ENCODE results near the gene SLC44A1.
A peak's percentile ranks its signal among the peaks of the same experiment; 100 is the strongest.
"Not testable (repeated sequence)": the region's sequence is repeated elsewhere in the genome, so short reads cannot be mapped to it uniquely, and the experiment has no call there.

The SLC44A1 gene

DNA sequence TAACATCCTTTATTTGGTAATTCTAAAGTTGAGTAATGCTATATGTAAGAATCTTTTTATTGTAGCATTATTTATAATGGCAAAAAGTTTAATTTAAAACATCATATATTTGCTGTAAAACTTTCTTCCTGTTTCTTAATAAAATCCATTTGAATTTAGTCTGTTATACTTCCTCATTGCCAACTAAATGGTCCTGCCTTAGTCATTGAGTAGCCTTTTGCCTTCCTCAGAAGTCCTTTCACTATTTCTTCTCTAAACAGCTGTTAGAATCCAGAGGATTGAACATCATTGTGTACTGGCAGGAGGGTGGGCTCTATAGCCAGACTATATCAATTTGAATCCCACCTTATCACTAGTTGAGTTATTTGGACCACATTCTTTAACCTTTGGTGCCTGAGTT is 11.0 kb downstream of the SLC44A1 start:
- H2BK120ac ChIP-seq (ENCODE audit: low read depth, low read length), result no peak overlapping the region
- DNase-seq, result no peak
- no peak overlapping the region for H4K91ac ChIP-seq (ENCODE audit: low read length)
- no peak overlapping the region for H3K4me3 ChIP-seq (ENCODE audit: insufficient read depth in 1 of 2, low read depth in 1 of 2, low read length in 2 of 2)
- H3K79me1 ChIP-seq (replicated peaks; ENCODE audit: low read length, poor library complexity, severe bottlenecking), result peaks cover 32% of the 10 kb centered on the region
- no peak overlapping the region for H3K27ac ChIP-seq (ENCODE audit: low read length, poor library complexity, severe bottlenecking)
- no peaks in the 10 kb centered on the region for H3K27me3 ChIP-seq (ENCODE audit: control insufficient read depth in 1 of 2, insufficient read depth in 1 of 2, low read length in 2 of 2)
- H3K4me2 ChIP-seq (ENCODE audit: low read length, poor library complexity, severe bottlenecking), result no peak overlapping the region
- H2BK12ac ChIP-seq (ENCODE audit: low read length in 2 of 2), result no peak overlapping the region
- no peak overlapping the region for H3K23ac ChIP-seq (ENCODE audit: low read length in 2 of 2)
- H3K4me1 ChIP-seq (ENCODE audit: control insufficient read depth, insufficient read depth, low read depth, low read length), result no peaks in the 10 kb centered on the region
- no peak overlapping the region for H3K9ac ChIP-seq (ENCODE audit: low read length)
- no peak overlapping the region for H2BK15ac ChIP-seq (ENCODE audit: low read depth, poor library complexity, severe bottlenecking)
- no peak overlapping the region for H3K18ac ChIP-seq (ENCODE audit: low read depth in 1 of 2, low read length in 2 of 2)
- H2AFZ ChIP-seq (ENCODE audit: low read depth, low read length), result no peak overlapping the region
- H2BK5ac ChIP-seq (ENCODE audit: low read depth, low read length, poor library complexity, severe bottlenecking), result no peak overlapping the region
- H3K14ac ChIP-seq (ENCODE audit: low read length in 2 of 2), result no peak overlapping the region
- no peak overlapping the region for H3K4ac ChIP-seq (ENCODE audit: low read depth in 1 of 2, low read length in 2 of 2)
- H2AK5ac ChIP-seq (ENCODE audit: low read length, severe bottlenecking), result no peak overlapping the region
- H4K8ac ChIP-seq (ENCODE audit: low read length), result no peak overlapping the region
- H3K36me3 ChIP-seq (ENCODE audit: control insufficient read depth in 1 of 2, insufficient read depth in 2 of 2, low read depth in 1 of 2, low read length in 2 of 2), result no peaks in the 10 kb centered on the region
- H3K9me3 ChIP-seq (ENCODE audit: control insufficient read depth, low read length), result no peaks in the 10 kb centered on the region

DNA sequence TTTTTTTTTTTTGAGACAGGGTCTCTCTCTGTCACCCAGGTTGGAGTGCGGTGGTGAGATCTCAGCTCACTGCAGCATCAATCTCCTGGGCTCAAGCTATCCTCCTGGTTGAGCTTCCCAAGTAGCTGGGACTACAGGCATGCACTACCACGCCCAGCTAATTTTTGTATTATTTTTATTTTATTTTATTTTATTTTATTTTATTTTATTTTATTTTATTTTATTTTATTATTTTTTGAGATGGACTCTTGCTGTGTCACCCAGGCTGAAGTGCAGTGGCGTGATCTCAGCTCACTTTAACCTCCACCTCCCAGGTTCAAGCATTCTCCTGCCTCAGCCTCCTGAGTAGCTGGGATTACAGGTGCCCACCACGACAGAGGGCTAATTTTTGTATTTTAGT is 12.1 kb downstream of the SLC44A1 start:
- H2BK15ac ChIP-seq (ENCODE audit: low read depth, poor library complexity, severe bottlenecking); H4K8ac ChIP-seq (ENCODE audit: low read length); H2BK12ac ChIP-seq (ENCODE audit: low read length in 2 of 2): not testable (repeated sequence)

DNA sequence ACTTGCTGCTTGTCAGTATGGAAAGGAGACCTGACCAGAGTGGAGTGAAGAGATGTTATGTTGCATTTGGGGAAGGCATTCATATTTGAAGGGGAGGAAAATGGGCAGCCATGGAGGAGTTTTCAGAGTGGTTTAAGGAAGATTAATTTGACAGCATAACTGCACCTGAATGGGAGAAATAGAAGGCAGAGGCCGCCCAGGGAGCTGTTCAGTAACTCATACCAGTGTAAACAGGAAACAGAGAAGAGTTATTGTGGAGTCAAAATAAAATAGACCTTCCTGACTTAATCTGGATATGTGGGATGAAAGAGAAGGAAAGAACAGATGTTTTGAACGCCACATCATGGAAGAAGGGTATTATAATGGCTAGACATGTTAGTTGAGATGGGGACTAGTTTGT is 13.4 kb downstream of the SLC44A1 start:
- no peak overlapping the region for H2AFZ ChIP-seq (ENCODE audit: low read depth, low read length)
- H4K91ac ChIP-seq (ENCODE audit: low read length), result no peak overlapping the region
- no peak overlapping the region for H2AK5ac ChIP-seq (ENCODE audit: low read length, severe bottlenecking)
- DNase-seq, result peak; percentile 24
- H2BK12ac ChIP-seq (ENCODE audit: low read length in 2 of 2), result peak overlapping the region in 1 of 2 experiments; percentile 42
- no peak overlapping the region for H3K23ac ChIP-seq (ENCODE audit: low read length in 2 of 2)
- H3K4me3 ChIP-seq (ENCODE audit: insufficient read depth in 1 of 2, low read depth in 1 of 2, low read length in 2 of 2), result no peak overlapping the region
- no peak overlapping the region for H2BK15ac ChIP-seq (ENCODE audit: low read depth, poor library complexity, severe bottlenecking)
- H3K18ac ChIP-seq (ENCODE audit: low read depth in 1 of 2, low read length in 2 of 2), result no peak overlapping the region
- no peaks in the 10 kb centered on the region for H3K36me3 ChIP-seq (ENCODE audit: control insufficient read depth in 1 of 2, insufficient read depth in 2 of 2, low read depth in 1 of 2, low read length in 2 of 2)
- no peaks in the 10 kb centered on the region for H3K9me3 ChIP-seq (ENCODE audit: control insufficient read depth, low read length)
- H3K4me1 ChIP-seq (ENCODE audit: control insufficient read depth, insufficient read depth, low read depth, low read length), result no peaks in the 10 kb centered on the region
- H3K27ac ChIP-seq (ENCODE audit: low read length, poor library complexity, severe bottlenecking), result no peak overlapping the region
- no peak overlapping the region for H3K9ac ChIP-seq (ENCODE audit: low read length)
- no peak overlapping the region for H2BK120ac ChIP-seq (ENCODE audit: low read depth, low read length)
- no peak overlapping the region for H2BK5ac ChIP-seq (ENCODE audit: low read depth, low read length, poor library complexity, severe bottlenecking)
- H3K27me3 ChIP-seq (ENCODE audit: control insufficient read depth in 1 of 2, insufficient read depth in 1 of 2, low read length in 2 of 2), result no peaks in the 10 kb centered on the region
- WGBS, result 44% methylated on average over 2 of the region's 2 CpGs
- H4K8ac ChIP-seq (ENCODE audit: low read length), result no peak overlapping the region
- H3K14ac ChIP-seq (ENCODE audit: low read length in 2 of 2), result no peak overlapping the region
- no peak overlapping the region for H3K4me2 ChIP-seq (ENCODE audit: low read length, poor library complexity, severe bottlenecking)
- H3K79me1 ChIP-seq (replicated peaks; ENCODE audit: low read length, poor library complexity, severe bottlenecking), result peaks cover 23% of the 10 kb centered on the region
- no peak overlapping the region for H3K4ac ChIP-seq (ENCODE audit: low read depth in 1 of 2, low read length in 2 of 2)

More for the DNA sequence above, 12.1 kb downstream of the SLC44A1 start:
- H3K79me1 ChIP-seq (replicated peaks; ENCODE audit: low read length, poor library complexity, severe bottlenecking), result peaks cover 25% of the 10 kb centered on the region
- H3K9ac ChIP-seq (ENCODE audit: low read length); H2AK5ac ChIP-seq (ENCODE audit: low read length, severe bottlenecking); H2BK5ac ChIP-seq (ENCODE audit: low read depth, low read length, poor library complexity, severe bottlenecking); H3K9me3 ChIP-seq (ENCODE audit: control insufficient read depth, low read length); H3K18ac ChIP-seq (ENCODE audit: low read depth in 1 of 2, low read length in 2 of 2); H3K4ac ChIP-seq (ENCODE audit: low read depth in 1 of 2, low read length in 2 of 2); H3K4me2 ChIP-seq (ENCODE audit: low read length, poor library complexity, severe bottlenecking); H3K14ac ChIP-seq (ENCODE audit: low read length in 2 of 2); H3K27me3 ChIP-seq (ENCODE audit: control insufficient read depth in 1 of 2, insufficient read depth in 1 of 2, low read length in 2 of 2); H3K27ac ChIP-seq (ENCODE audit: low read length, poor library complexity, severe bottlenecking); H3K4me3 ChIP-seq (ENCODE audit: insufficient read depth in 1 of 2, low read depth in 1 of 2, low read length in 2 of 2); H2BK120ac ChIP-seq (ENCODE audit: low read depth, low read length); DNase-seq; H4K91ac ChIP-seq (ENCODE audit: low read length); H2AFZ ChIP-seq (ENCODE audit: low read depth, low read length); H3K36me3 ChIP-seq (ENCODE audit: control insufficient read depth in 1 of 2, insufficient read depth in 2 of 2, low read depth in 1 of 2, low read length in 2 of 2); H3K23ac ChIP-seq (ENCODE audit: low read length in 2 of 2); H3K4me1 ChIP-seq (ENCODE audit: control insufficient read depth, insufficient read depth, low read depth, low read length): not testable (repeated sequence)
- 100% methylated on average over 1 of the region's 4 CpGs for WGBS

DNA sequence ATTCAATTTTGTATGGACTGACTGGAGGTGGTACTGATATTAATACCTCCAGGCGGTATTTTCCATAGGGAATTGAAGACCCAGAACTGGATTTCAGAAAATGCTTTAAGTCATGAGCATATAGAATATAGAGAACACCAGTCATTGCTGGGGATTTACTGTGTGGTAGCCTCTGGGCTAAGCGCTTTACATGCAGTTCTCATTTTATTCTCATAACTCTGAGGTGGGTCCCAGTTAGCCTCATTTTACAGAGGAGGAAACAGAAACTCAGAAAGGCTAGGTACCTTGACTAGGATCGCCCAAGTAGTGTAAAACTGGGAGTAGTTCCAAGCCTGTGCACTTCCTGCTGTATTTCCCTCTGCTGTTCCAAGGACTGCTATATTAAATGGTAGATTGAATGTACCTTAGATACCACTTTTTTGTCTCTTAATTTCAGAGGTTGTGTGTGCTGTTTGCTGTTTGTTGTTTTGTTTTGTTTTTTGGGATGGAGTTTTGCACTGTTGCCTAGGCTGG is 13.8 kb downstream of the SLC44A1 start:
- H2BK120ac ChIP-seq (ENCODE audit: low read depth, low read length), result no peak overlapping the region
- H3K4me2 ChIP-seq (ENCODE audit: low read length, poor library complexity, severe bottlenecking), result no peak overlapping the region
- H3K4me3 ChIP-seq (ENCODE audit: insufficient read depth in 1 of 2, low read depth in 1 of 2, low read length in 2 of 2), result no peak overlapping the region
- H3K79me1 ChIP-seq (replicated peaks; ENCODE audit: low read length, poor library complexity, severe bottlenecking), result peaks cover 23% of the 10 kb centered on the region
- no peak overlapping the region for H3K18ac ChIP-seq (ENCODE audit: low read depth in 1 of 2, low read length in 2 of 2)
- H4K91ac ChIP-seq (ENCODE audit: low read length), result no peak overlapping the region
- no peak overlapping the region for H3K9ac ChIP-seq (ENCODE audit: low read length)
- no peak overlapping the region for H2AFZ ChIP-seq (ENCODE audit: low read depth, low read length)
- H4K8ac ChIP-seq (ENCODE audit: low read length), result no peak overlapping the region
- WGBS, result 96% methylated on average over 3 of the region's 3 CpGs
- no peak overlapping the region for H2AK5ac ChIP-seq (ENCODE audit: low read length, severe bottlenecking)
- no peaks in the 10 kb centered on the region for H3K27me3 ChIP-seq (ENCODE audit: control insufficient read depth in 1 of 2, insufficient read depth in 1 of 2, low read length in 2 of 2)
- no peaks in the 10 kb centered on the region for H3K9me3 ChIP-seq (ENCODE audit: control insufficient read depth, low read length)
- no peaks in the 10 kb centered on the region for H3K4me1 ChIP-seq (ENCODE audit: control insufficient read depth, insufficient read depth, low read depth, low read length)
- no peak overlapping the region for H2BK5ac ChIP-seq (ENCODE audit: low read depth, low read length, poor library complexity, severe bottlenecking)
- no peak overlapping the region for H3K23ac ChIP-seq (ENCODE audit: low read length in 2 of 2)
- no peak overlapping the region for H3K14ac ChIP-seq (ENCODE audit: low read length in 2 of 2)
- no peak overlapping the region for H2BK15ac ChIP-seq (ENCODE audit: low read depth, poor library complexity, severe bottlenecking)
- no peaks in the 10 kb centered on the region for H3K36me3 ChIP-seq (ENCODE audit: control insufficient read depth in 1 of 2, insufficient read depth in 2 of 2, low read depth in 1 of 2, low read length in 2 of 2)
- no peak for DNase-seq
- no peak overlapping the region for H3K27ac ChIP-seq (ENCODE audit: low read length, poor library complexity, severe bottlenecking)
- no peak overlapping the region for H2BK12ac ChIP-seq (ENCODE audit: low read length in 2 of 2)
- peak overlapping the region in 1 of 2 experiments; percentile 19 for H3K4ac ChIP-seq (ENCODE audit: low read depth in 1 of 2, low read length in 2 of 2)

Measured in mesenchymal stem cell (in vitro differentiated cells and primary cell).